ENCODE results near the gene SH2D2A. TPM values are rescaled to one million over a fixed set of nuclear protein-coding genes. Genes with fewer than 3 reads are reported as not detected.

SH2D2A gene
- 0.27 and 0.65 TPM in 2 replicates for total RNA-seq

DNA sequence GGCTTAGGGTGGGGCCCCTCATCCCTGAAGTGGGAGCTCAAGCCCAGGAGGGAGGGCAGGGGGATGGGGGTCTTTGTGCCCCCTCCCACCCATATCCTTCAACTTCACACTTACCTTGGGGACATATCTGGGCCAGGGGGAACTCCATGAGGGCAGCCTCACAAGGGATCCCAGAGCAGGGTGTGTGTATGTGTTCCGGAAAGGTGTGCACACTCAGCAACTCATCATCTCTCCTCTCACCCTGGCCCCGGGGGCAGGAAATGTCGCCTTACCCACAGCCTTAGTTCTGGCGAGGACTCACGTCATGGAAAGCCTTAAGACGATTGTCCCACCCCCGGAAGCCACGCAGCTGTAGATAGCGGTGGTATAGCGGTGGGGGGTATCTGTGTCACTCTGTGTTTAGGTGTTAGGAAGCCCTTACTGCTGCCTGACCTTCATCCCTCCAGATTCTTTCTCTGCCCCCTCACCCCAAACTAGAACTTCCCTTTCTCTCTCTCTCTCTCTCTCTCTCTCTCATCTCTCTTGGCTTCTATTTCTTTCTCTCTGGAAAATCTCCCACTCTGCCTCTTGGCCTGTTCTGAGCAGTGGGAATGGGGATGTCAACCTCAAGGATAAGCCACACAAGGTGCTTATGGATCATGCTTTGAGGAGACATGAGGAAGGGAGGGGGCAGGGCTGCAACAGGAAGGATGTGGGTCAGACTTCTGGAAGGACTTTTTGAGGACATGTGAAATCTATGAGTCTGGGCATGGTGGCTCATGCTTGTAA, at the start of gene SH2D2A:
TSS of gene SH2D2A (minus strand) at position 288 of the 768 bp plus-strand sequence. CDS start at position 148, 140 bp downstream.

GRCh38 chr1:156860628-156861423, 44.2 kb upstream of the SH2D2A start, which contains the start of gene NTRK1:
NTRK1 (plus strand) TSS chr1:156860865; CDS start chr1:156860935, 70 bp downstream.

DNA sequence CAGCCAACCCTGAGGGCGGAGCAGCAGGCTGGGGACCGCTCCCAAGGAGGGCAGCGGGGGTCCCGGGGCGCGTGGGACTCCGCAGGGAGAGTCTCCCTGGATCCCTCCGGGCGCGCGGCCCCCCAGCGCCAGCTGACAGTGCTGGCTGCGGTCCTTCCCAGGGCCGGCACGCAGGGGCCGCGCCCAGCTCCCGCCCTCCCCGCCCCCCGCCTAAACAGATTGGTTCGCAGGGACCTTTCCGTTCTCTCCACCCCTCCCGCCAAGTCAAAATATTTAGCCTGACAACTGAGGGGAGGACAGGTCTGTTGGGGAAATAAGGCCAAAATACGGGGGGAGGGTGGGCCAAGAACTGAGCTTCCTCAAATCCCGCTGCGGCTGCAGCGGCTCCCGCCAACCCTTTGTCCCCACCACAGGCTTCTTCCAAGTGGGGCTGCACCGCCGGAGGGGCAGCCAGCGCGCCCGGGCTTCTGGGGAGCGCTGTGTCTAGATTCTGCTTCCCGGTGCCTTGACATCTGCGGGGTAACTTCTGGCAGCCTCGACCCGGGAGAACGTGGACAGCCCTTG, 42.4 kb upstream of the SH2D2A start, which contains the start of gene INSRR:
TSS of gene INSRR (minus strand) at position 159 of the 564 bp plus-strand sequence. CDS start 496 bp downstream, outside the sequence.

DNA sequence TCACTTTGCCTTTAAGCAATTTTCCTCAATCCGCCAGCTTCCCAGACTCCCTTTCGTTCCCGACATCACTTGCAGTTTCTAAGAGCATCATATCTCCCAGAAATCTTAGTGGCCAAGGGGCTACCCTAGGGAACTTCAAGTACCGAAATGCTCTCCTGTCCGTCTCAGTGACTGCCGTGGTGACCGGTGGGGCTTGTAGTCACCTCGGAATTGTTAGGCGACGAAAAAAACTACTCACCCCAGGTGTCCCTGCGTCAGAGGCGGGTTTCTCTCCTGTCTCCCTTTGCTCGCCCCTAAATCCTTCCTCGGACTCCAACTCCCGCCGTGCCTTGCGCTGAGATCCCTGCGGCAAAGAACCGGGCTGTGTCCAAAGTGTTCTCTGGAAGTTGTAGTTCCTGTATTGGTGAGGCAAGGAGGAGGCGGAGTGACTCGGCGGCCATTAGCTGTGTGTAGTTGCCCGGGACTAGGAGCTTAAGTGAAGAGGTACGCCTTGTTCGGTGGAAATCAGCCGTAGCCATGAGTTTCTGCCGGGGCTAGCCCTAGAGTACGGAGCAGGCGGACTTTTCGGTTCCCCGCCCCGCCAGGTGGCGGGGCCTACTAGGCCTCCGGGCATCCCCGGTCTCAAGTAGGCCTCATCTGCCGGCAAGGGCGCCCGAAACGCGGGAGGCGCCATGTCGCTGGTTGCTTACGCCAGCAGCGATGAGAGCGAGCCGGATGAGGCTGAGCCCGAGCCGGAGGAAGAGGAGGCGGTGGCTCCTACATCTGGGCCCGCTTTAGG, 49.4 kb downstream of the SH2D2A start, which contains the start of gene PRCC:
TSS of gene PRCC (plus strand) at position 435 of the 778 bp plus-strand sequence. CDS start at position 672, 237 bp downstream.

Other genes with a start within 250 kb of the SH2D2A start
- 32.6 and 51.6 TPM in 2 replicates for gene IQGAP3, start 244.3 kb downstream of the SH2D2A start, total RNA-seq
- gene TTC24, start 237.1 kb downstream of the SH2D2A start, total RNA-seq = not detected in 2 replicates
- 69.1 and 79.3 TPM in 2 replicates for gene NAXE, start 225.1 kb downstream of the SH2D2A start, total RNA-seq
- gene GPATCH4, start 215.4 kb downstream of the SH2D2A start, total RNA-seq = 26.1 and 30.9 TPM in 2 replicates
- gene HAPLN2, start 197.4 kb downstream of the SH2D2A start, total RNA-seq = not detected in 2 replicates
- not detected in 2 replicates for gene BCAN, start 174.7 kb downstream of the SH2D2A start, total RNA-seq
- gene NES, start 139.4 kb downstream of the SH2D2A start, total RNA-seq = 240 and 287 TPM in 2 replicates
- gene CRABP2, start 111.3 kb downstream of the SH2D2A start, total RNA-seq = 0.72 and 1.2 TPM in 2 replicates
- gene METTL25B, start 88.4 kb downstream of the SH2D2A start, total RNA-seq = 10.0 and 13.0 TPM in 2 replicates
- gene ISG20L2, start 88.1 kb downstream of the SH2D2A start, total RNA-seq = 28.3 and 30.5 TPM in 2 replicates
- gene MRPL24, start 75.8 kb downstream of the SH2D2A start, total RNA-seq = 42.4 and 46.3 TPM in 2 replicates
- 227 and 275 TPM in 2 replicates for gene HDGF, start 65.2 kb downstream of the SH2D2A start, total RNA-seq
- gene PRCC, start 49.3 kb downstream of the SH2D2A start, total RNA-seq = 29.5 and 31.9 TPM in 2 replicates
- not detected in 2 replicates for gene INSRR, start 42.3 kb upstream of the SH2D2A start, total RNA-seq
- not detected in 2 replicates for gene NTRK1, start 44.0 kb upstream of the SH2D2A start, total RNA-seq
- gene PEAR1, start 76.9 kb upstream of the SH2D2A start, total RNA-seq = 45.9 and 50.5 TPM in 2 replicates
- gene LRRC71, start 103.8 kb upstream of the SH2D2A start, total RNA-seq = 0.27 and 0.36 TPM in 2 replicates
- 24.1 and 28.4 TPM in 2 replicates for gene ARHGEF11, start 228.9 kb upstream of the SH2D2A start, total RNA-seq